KOPT-K1 (cell line): Measurements from ENCODE around the gene APOL6.

Source experiments
- H3K27ac ChIP-seq: fragments of 200-600 bp; sonication (generic); 2 replicates; pipeline ENCODE4 v1.5.1; 2016; ENCODE audit warnings: antibody characterized with exemption, mild to moderate bottlenecking, low read depth, low read length; ENCODE audit not compliant: poor library complexity, severe bottlenecking
- H3K36me3 ChIP-seq: fragments of 200-600 bp; sonication (generic); 2 replicates; pipeline ENCODE4 v1.5.1; 2017; ENCODE audit warnings: antibody characterized with exemption, mild to moderate bottlenecking, low read length, moderate library complexity; ENCODE audit not compliant: insufficient read depth
- H3K9me3 ChIP-seq: fragments of 200-600 bp; sonication (generic); 2 replicates; pipeline ENCODE4 v1.5.1; 2017; ENCODE audit warnings: antibody characterized with exemption, low read length, mild to moderate bottlenecking; ENCODE audit not compliant: insufficient read depth, poor library complexity, severe bottlenecking

APOL6 gene

DNA sequence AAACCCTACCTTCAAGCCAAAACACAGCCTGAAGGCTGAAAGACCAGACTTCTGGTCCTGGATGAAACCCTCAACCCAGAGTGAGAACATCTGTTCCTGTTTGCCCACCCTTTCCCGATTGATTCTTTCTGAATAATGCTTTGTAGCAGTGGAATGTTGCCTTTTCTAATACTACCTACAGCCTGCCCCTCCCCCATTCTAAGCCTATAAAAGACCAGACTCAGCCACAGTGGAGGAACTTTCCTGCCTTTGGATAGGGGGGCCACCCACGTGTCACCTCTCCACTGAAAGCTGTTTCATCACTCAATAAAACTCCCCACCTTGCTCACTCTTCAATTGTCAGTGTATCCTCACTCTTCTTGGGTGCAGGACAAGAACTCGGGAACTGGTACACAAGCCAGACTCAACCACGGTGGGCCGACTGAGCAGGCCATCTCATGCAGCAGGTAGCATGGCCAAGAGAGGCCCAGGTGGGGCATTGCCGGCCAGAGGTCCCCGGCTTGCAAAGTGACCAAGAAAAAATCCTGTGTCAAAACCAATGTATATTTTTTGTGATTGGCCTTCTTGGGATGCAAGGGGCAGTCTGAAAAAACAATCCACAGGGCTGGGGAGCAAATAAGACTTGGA is 6.6 kb upstream of the APOL6 start:
- H3K9me3 ChIP-seq = no peaks in the 10 kb centered on the region
- H3K27ac ChIP-seq = no peak overlapping the region
- H3K36me3 ChIP-seq = no peaks in the 10 kb centered on the region

DNA sequence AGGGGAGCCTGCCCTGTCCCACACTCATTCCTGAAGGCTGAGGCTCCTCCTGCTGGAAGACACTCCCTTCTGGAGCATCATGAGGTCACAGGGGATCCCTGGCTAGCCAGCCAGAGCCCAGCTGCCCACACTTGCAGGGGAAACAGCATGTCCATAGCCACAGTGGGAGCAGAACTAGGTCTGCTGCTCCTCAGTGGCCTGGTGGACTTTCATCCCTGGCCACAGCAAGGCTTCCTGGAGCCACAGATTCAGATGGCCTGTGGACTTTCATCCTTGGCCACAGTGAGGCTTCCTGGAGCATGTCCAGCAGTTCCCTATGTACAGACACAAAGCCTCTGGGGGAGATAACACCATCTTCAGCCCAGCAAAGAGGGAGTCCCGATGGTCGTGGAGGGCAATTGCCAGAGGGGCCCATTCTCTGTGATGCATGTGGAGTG is 5.9 kb upstream of the APOL6 start:
- no peaks in the 10 kb centered on the region for H3K36me3 ChIP-seq
- no peaks in the 10 kb centered on the region for H3K9me3 ChIP-seq
- no peak overlapping the region for H3K27ac ChIP-seq

DNA sequence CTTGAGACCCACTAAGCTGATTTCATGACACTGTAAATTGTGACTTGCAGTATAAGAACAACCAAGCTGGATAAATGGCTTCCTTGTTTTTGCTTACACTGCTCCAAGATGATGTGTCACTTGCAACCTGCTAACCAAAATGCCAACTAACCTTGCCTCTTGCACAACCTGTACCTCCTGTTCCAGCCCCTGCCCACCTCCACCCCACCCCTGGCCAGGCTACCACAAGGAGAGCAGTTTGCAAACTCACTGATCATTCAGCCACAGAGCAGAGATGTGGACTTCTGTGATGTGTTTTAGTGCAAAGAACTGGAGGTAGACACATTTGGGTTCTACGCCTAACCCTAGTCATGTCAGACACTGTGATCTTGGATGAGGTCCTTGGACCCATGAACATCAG is 4.3 kb upstream of the APOL6 start:
- H3K27ac ChIP-seq = no peak overlapping the region
- no peaks in the 10 kb centered on the region for H3K36me3 ChIP-seq
- H3K9me3 ChIP-seq = no peaks in the 10 kb centered on the region

DNA sequence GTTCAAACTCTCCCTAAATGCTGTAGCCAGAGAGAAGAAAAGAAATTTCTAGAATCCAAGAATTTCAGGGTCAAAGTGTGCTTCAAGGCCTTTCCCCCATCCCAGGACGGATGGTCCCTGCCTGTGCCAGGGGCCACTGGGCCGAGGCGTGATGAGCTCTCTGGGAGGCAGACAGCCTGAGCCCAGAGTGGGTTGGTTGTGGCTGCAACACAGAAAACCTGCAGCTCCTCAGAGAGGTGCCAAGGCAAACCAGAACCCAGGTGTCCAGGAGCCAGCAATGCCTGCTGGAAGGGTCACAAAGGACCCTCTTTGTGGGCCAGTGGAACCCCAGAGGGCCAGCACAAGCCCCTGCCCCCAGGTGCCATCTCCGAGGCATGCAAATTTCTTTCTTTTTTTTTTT is 2.6 kb upstream of the APOL6 start:
- no peaks in the 10 kb centered on the region; the same call in 1 of the 2 replicates for H3K36me3 ChIP-seq
- H3K9me3 ChIP-seq = peaks cover 3% of the 10 kb centered on the region
- no peak overlapping the region for H3K27ac ChIP-seq

DNA sequence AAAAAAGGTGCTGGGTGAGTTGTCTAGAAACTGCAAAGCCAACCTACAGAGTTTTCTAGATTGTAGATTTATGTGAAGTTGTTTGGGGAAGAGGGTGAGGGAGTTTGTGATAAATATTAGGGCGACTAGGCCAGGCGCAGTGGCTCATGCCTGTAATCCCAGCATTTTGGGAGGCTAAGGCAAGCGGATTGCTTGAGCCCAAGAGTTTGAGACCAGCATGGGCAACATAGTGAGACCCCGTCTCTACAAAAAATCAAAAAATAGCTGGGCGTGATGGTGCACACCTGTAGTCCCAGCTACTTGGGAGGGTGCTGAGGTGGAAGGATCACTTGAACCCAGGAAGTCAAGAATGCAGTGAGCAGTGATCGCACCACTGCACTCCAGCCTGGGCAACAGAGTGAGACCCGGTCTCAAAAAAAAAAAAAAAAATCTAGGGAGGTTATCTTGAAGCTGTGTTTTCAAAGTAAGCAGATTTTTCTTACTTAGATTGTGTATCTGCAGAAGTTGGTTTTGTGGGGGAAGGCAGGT is 844 bp downstream of the APOL6 start:
- peaks cover 15% of the 10 kb centered on the region for H3K9me3 ChIP-seq
- H3K36me3 ChIP-seq = peaks cover 14% of the 10 kb centered on the region
- H3K27ac ChIP-seq = peak overlapping the region; percentile 98

DNA sequence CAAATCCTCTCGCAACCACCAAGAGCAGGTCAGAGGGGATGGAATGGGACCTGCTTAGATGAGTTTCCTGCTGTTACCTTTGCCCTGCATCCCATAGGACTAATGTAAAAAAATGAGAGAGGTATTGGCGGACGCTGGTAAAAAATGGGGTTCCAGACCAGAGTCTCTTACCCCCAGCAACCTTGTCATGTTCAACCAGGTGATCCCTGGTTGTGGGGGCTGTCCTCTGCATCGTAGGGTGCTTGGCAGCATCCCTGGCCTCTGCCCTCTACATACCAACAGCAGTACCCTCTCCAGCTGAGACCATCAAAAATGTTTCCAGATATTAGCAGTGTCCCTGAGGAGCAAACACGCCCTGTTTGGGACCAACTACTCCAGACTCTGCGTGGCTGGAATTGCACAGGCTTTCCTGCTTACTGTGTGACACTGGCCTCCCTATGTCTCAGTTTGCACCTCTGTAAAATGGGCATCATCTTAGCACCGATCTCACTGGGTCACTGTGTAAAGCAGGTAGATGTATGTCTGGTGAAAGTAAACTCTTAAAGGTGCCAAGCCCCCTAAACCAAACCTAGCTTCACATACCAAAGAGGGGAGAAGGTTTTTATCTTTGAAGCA is 1.5 kb downstream of the APOL6 start:
- H3K27ac ChIP-seq = peak overlapping the region; percentile 98
- H3K36me3 ChIP-seq = peaks cover 16% of the 10 kb centered on the region
- H3K9me3 ChIP-seq = peaks cover 15% of the 10 kb centered on the region

DNA sequence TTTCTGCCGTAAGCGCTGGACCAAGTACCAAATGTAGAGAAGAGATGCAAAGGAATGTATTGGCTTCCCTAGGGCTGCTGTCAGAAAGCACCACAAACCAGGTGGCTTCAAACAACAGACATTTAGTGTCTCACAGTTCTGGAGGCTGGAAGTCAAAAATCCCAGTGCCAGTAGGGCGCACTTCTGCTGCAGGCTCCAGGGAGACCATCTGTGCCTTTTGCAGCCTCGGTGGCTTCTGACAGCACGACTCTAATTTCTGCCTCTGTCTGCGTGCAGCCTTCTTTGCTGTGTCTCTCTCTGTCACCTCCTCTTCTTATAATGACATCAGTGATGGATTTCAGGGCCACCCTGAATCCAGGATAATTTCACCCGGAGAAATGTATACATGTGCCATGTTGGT is 2.8 kb downstream of the APOL6 start:
- peaks cover 25% of the 10 kb centered on the region for H3K36me3 ChIP-seq
- peaks cover 15% of the 10 kb centered on the region for H3K9me3 ChIP-seq
- no peak overlapping the region for H3K27ac ChIP-seq

DNA sequence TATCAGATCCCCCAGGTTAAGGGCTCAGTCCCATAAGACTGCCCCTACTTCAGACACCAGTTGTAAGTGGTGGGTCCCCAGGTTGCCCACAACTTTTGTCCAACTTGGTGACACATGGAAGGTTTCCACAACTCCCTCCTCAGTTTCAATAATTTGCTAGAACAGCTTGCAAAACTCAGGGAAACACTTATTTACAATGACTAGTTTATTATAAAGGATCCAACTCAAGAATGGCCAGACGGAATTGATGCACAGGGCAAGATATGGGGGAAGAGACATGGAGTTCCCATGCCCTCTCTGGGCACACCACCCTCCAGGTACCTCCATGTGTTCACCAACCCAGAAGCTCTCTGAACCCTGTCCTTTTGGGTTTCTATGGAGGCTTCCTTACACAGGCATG is 5.6 kb downstream of the APOL6 start:
- Histone ChIP-seq H3K9me3 (peaks cover 15% of the 10 kb centered on the region), H3K36me3 (peaks cover 52% of the 10 kb centered on the region), H3K27ac (no peak overlapping the region)

DNA sequence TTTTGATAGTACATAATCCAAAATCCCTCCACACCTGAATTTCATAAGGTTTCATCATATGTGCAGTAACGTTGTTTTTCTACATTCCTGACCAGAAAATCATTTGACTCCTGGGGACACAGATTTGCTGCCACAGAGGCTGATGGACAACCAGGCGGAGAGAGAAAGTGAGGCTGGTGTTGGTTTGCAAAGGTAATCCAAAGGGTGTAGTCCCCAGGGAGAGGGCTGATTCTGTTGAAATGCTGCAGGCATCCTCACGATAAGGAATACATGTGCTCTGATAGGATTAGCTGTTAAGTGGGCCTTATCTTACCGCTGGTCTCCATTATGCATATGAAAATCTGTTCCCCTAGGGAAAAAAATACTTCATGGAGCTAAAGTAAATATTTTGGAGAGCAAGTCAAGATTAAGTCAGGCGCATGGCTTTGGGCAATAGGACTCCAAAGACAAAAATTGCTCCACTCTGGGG is 8.1 kb downstream of the APOL6 start:
- Histone ChIP-seq H3K27ac (no peak overlapping the region), H3K9me3 (peaks cover 6% of the 10 kb centered on the region), H3K36me3 (peaks cover 62% of the 10 kb centered on the region)

DNA sequence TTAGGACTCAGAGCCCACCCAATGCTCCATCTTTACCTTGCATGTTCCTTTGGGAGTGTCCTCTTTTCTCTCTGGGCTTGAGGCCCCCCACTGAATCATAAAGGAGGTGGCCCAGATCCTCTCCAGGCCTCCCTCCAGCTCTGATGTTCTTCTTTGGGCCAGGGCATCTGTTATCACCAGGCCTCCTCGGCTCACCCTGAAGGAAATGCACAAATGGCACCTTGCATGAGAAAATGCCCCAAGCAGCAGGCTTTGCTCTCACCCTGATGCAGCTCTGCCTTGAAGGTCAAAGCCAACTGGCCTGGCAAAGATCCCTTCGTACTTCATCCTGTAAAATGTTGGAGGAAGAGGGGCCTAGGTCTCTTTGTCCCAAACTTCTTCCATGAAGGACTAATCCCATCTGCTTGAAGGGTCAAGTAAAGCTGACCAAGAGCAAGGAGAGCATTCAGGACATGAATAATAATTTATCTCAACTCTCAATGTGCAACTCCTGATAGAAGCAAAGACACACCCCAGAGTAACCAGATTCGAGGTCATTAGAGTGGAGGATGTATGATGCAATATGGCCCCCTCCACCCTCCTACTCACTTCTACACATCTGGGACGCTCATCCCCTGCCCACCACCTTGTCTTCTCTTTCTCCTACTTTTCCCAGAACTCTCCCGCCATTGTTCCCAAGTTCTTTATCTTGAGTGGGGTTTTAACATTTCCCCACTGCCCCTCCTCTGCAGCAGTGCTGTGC is 9.5 kb downstream of the APOL6 start:
- Histone ChIP-seq H3K36me3 (peaks cover 75% of the 10 kb centered on the region), H3K9me3 (peaks cover 11% of the 10 kb centered on the region), H3K27ac (no peak overlapping the region)

DNA sequence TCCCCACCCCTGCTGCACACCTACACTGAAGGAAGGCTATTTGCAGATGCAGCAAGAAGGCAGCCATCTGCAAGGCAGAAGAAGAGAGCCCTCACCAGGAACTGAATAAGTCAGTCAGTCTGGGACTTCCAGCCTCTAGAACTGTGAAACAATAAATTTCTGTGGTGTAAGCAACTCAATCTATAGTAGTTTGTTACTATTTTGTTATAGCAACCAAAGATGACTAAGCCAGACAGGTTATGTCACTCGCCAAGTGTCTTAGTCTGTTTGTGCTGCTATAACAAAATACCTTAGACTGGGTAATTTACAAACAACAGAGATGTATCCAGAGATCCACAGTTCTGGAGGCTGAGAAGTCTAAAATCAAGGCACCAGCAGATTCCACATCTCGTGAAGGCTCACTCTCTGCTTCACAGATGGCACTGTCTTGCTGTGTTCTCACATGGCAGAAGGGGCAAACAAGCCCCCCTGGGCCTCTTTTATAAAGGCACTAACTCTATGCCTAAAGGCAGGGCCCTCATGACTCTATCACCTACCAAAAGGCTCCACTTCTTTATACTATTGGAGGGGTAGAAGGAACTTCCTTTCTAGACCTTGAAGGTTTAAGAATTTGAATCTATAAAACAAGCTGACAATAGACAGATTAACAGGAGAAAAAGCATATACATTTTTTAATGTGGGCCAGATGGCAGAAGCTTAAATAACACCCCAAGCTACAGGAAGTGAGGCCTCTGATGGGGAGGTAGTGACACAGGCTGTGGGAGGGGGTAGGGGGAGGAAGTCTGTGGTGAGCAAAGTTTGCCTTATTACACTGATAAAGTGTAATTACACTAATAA is 12.3 kb downstream of the APOL6 start:
- Histone ChIP-seq H3K9me3 (peaks cover 38% of the 10 kb centered on the region), H3K27ac (peak overlapping the region; percentile 67), H3K36me3 (peaks cover 84% of the 10 kb centered on the region)

DNA sequence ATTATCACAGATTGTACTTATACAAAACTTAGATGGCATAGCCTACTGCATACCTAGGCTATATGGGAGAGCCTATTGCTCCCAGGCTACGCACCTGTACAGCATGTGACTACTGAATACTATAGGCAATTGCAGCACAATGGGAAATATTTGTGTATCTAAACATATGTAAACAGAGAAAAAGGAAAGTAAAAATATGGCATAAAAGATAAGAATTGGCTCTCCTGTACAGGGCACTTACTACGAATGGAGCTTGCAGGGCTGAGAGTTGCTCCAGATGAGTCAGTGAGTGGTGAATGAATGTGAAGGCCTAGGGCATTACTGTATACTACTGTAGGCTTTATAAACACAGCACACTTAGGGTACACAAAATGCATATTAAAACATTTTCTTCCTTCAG is 13.2 kb downstream of the APOL6 start:
- Histone ChIP-seq H3K9me3 (peaks cover 48% of the 10 kb centered on the region), H3K36me3 (peaks cover 81% of the 10 kb centered on the region), H3K27ac (peak overlapping the region; percentile 67)

DNA sequence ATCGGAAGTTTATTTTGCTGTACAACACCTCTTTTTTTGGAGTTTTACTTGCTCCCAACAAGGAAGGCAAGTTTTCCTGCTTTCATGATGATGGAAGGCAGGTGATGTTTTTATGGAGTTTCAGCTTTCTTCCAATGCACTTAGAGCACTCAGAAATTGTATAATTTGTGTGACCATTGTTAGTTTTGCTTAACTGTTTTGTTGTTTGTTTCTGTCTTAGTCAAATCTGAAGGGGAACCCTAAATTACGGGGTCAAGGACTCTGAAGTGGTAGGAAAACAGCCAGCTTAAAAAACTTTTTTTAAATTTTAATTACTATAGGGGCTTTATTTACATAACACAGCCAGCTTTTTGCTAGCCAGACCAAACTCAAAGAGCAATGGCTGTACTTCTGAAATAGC is 14.7 kb downstream of the APOL6 start:
- H3K27ac ChIP-seq = no peak overlapping the region
- peaks cover 81% of the 10 kb centered on the region for H3K36me3 ChIP-seq
- peaks cover 62% of the 10 kb centered on the region for H3K9me3 ChIP-seq

DNA sequence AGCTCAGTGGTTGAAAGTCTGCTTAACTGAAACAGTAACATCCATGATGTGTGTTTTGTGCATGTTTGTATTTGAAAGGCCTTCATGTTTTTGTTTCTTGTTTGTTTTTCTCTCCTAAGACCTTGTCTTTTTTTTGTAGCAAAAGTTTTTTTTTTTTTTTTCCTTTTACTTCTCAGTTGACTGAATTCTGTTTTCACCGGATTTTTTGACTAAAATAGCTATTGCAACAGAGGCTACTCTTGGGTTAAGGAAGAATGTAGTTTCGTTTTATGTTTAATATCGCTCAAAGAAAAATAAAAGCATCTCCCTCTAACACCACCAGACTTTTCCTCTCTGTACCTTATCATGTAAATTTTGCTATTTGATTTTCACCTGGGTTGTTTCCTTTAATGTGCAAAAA is 15.1 kb downstream of the APOL6 start:
- Histone ChIP-seq H3K9me3 (peaks cover 67% of the 10 kb centered on the region), H3K27ac (no peak overlapping the region), H3K36me3 (peaks cover 79% of the 10 kb centered on the region)
